Measurements from ENCODE around the gene PRUNE1.

- no peak for TF ChIP-seq CTCF (conservative IDR thresholded peaks at IDR 0.05 in 1 of 2, IDR thresholded peaks at IDR 0.05 in 1 of 2; ENCODE audit: low read depth in 1 of 2, low read length in 2 of 2)
- TF ChIP-seq EZH2 (IDR thresholded peaks at IDR 0.05; ENCODE audit: low read length, missing control alignments), result no peak
These were observed 47.9 kb downstream of the PRUNE1 start for GRCh38 chr1:151056149-151056548.
